KMS-11 (cell line): ENCODE measurements around the gene PPP1R3C.

Source experiments
- H2AFZ ChIP-seq: fragments of 200-600 bp; sonication (generic); 2 replicates; pipeline ENCODE4 v1.6.1; 2016; ENCODE audit warnings: antibody characterized with exemption, mixed run types, low read depth
- H3K27ac ChIP-seq: fragments of 200-600 bp; sonication (generic); 2 replicates; pipeline ENCODE4 v1.6.1; 2016; ENCODE audit warnings: mild to moderate bottlenecking, mixed run types
- H3K27me3 ChIP-seq: fragments of 200-600 bp; sonication (generic); 2 replicates; pipeline ENCODE4 v1.6.1; 2017; ENCODE audit warnings: mild to moderate bottlenecking, low read depth, mixed run types, moderate library complexity; ENCODE audit not compliant: insufficient read depth
- H3K36me3 ChIP-seq: fragments of 200-600 bp; sonication (generic); 2 replicates; pipeline ENCODE4 v1.6.1; 2017; ENCODE audit warnings: mild to moderate bottlenecking, mixed run types; ENCODE audit not compliant: insufficient read depth
- H3K4me1 ChIP-seq: fragments of 200-600 bp; sonication (generic); 2 replicates; pipeline ENCODE4 v1.6.1; 2016; ENCODE audit warnings: mild to moderate bottlenecking, low read depth, mixed run types; ENCODE audit not compliant: poor library complexity, severe bottlenecking
- H3K4me2 ChIP-seq: fragments of 200-600 bp; sonication (generic); 2 replicates; pipeline ENCODE4 v1.7.0; 2016; ENCODE audit warnings: mild to moderate bottlenecking, mixed run types
- H3K4me3 ChIP-seq: fragments of 200-600 bp; sonication (generic); IDR thresholded peaks from 2 replicates; pipeline ENCODE4 v1.6.1; 2017; ENCODE audit warnings: low read depth, low read length, mixed read lengths; ENCODE audit not compliant: insufficient read depth
- H3K79me2 ChIP-seq: fragments of 200-600 bp; sonication (generic); 2 replicates; pipeline ENCODE4 v1.6.1; 2016; ENCODE audit warnings: low read depth, mixed run types; ENCODE audit not compliant: insufficient read depth
- H3K9ac ChIP-seq: fragments of 200-600 bp; sonication (generic); 2 replicates; pipeline ENCODE4 v1.6.1; 2016; ENCODE audit warnings: mild to moderate bottlenecking, mixed run types
- H4K20me1 ChIP-seq: fragments of 200-600 bp; sonication (generic); 2 replicates; pipeline ENCODE4 v1.6.1; 2016; ENCODE audit warnings: mild to moderate bottlenecking, mixed run types; ENCODE audit not compliant: insufficient read depth
- CTCF ChIP-seq: fragments of 200-600 bp; sonication (generic); conservative IDR thresholded peaks from 2 replicates; pipeline ENCODE4 v1.6.1; 2017; ENCODE audit warnings: low read depth, mild to moderate bottlenecking, antibody characterized with exemption, low read length, moderate library complexity, mixed read lengths

PPP1R3C gene

GRCh38 chr10:91664426-91664825, 31.6 kb upstream of the PPP1R3C start:
- H3K27me3 ChIP-seq, result no peaks in the 10 kb centered on the region
- no peak overlapping the region for H3K4me2 ChIP-seq
- H3K4me1 ChIP-seq, result no peaks in the 10 kb centered on the region
- no peak overlapping the region for H2AFZ ChIP-seq
- no peak overlapping the region for H3K27ac ChIP-seq
- no peak overlapping the region for H3K4me3 ChIP-seq
- no peaks in the 10 kb centered on the region for H3K79me2 ChIP-seq
- H4K20me1 ChIP-seq, result no peaks in the 10 kb centered on the region
- no peak for TF ChIP-seq CTCF
- no peak overlapping the region for H3K9ac ChIP-seq
- no peaks in the 10 kb centered on the region for H3K36me3 ChIP-seq

GRCh38 chr10:91662993-91663392, 30.1 kb upstream of the PPP1R3C start:
- Histone ChIP-seq H4K20me1 (no peaks in the 10 kb centered on the region), H3K4me3 (no peak overlapping the region), H3K4me2 (no peak overlapping the region), H3K4me1 (no peaks in the 10 kb centered on the region), H3K36me3 (no peaks in the 10 kb centered on the region), H2AFZ (no peak overlapping the region), H3K27ac (no peak overlapping the region), H3K27me3 (no peaks in the 10 kb centered on the region), H3K9ac (no peak overlapping the region), H3K79me2 (no peaks in the 10 kb centered on the region)
- TF ChIP-seq CTCF, result no peak

GRCh38 chr10:91653219-91653870, 20.5 kb upstream of the PPP1R3C start:
- H3K4me2 ChIP-seq, result no peak overlapping the region
- no peak overlapping the region for H2AFZ ChIP-seq
- no peaks in the 10 kb centered on the region for H3K27me3 ChIP-seq
- no peaks in the 10 kb centered on the region for H3K36me3 ChIP-seq
- no peaks in the 10 kb centered on the region for H3K4me1 ChIP-seq
- TF ChIP-seq CTCF, result no peak
- H3K79me2 ChIP-seq, result no peaks in the 10 kb centered on the region
- H3K4me3 ChIP-seq, result no peak overlapping the region
- H4K20me1 ChIP-seq, result no peaks in the 10 kb centered on the region
- H3K27ac ChIP-seq, result no peak overlapping the region
- H3K9ac ChIP-seq, result no peak overlapping the region

DNA sequence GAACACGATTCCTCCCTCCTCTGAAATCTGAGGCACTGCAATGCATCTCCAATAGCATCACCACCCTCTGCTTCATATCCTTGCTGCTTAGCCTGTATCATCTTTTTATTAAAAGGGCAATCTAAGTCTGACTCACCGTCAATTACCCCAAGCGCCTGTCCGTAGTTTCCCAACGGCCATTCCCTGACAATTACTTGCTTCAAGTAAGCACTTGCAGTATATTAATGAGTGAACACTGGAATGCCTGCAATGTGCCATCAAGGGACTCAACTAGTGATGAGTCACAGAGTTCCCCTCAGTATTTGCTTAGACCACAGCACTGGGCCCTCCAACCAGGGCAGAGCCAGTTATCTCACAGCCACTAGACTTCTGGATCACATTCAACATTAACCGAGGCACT, 19.5 kb upstream of the PPP1R3C start:
- Histone ChIP-seq H3K27me3 (no peaks in the 10 kb centered on the region), H3K79me2 (no peaks in the 10 kb centered on the region), H3K4me2 (no peak overlapping the region), H3K36me3 (no peaks in the 10 kb centered on the region), H4K20me1 (no peaks in the 10 kb centered on the region), H3K4me3 (no peak overlapping the region), H3K9ac (no peak overlapping the region), H3K27ac (no peak overlapping the region), H3K4me1 (no peaks in the 10 kb centered on the region), H2AFZ (no peak overlapping the region)
- TF ChIP-seq CTCF, result no peak
